Activated CD4-positive, alpha-beta T cell treated with anti-CD3 and anti-CD28 coated beads for 36 hours (primary cell): ENCODE results near the gene UPK3BL1. TPM values are rescaled to one million over a fixed set of nuclear protein-coding genes. Genes with fewer than 3 reads are reported as not detected.
"Not testable (repeated sequence)": the region's sequence is repeated elsewhere in the genome, so short reads cannot be mapped to it uniquely, and the experiment has no call there.

Experiments used
- ATAC-seq: fragments of 200-7000 bp; cut with Tn5 transposase; one replicate; pipeline ENCODE4 v1.10.0; 2021; ENCODE audit warnings: mild to moderate bottlenecking, moderate library complexity
- CTCF ChIA-PET: fragments of 350-600 bp; sonication (Branson Sonifier 250); formaldehyde crosslinking; loops from one replicate; lab custom pipeline; 2021; ENCODE audit warnings: antibody characterized with exemption; lab: Charles Lee
- POLR2A ChIA-PET: fragments of 350-600 bp; sonication (Branson Sonifier 250); formaldehyde crosslinking; loops from one replicate; lab custom pipeline; 2021; ENCODE audit warnings: antibody characterized with exemption, inconsistent platforms; lab: Charles Lee
- DNase-seq: peaks from one replicate; pipeline ENCODE4 v3.0.0-alpha.2; 2020
- H3K27ac Mint-ChIP-seq: one replicate; pipeline ENCODE4 v1.8.0; 2021; ENCODE audit warnings: mixed read lengths
- H3K27me3 Mint-ChIP-seq: one replicate; pipeline ENCODE4 v1.8.0; 2021; ENCODE audit warnings: mixed read lengths
- H3K36me3 Mint-ChIP-seq: one replicate; pipeline ENCODE4 v1.8.0; 2021; ENCODE audit warnings: low read depth, mixed read lengths
- H3K4me1 Mint-ChIP-seq: one replicate; pipeline ENCODE4 v1.8.0; 2021; ENCODE audit warnings: mixed read lengths
- H3K4me3 Mint-ChIP-seq: one replicate; pipeline ENCODE4 v1.8.0; 2021; ENCODE audit warnings: mild to moderate bottlenecking, moderate library complexity, mixed read lengths
- H3K9me3 Mint-ChIP-seq: one replicate; pipeline ENCODE4 v1.8.0; 2021; ENCODE audit warnings: low read depth, mixed read lengths
- intact Hi-C, 2 experiments: fragments of 100-400 bp; cut with DNase I in 1 of 2; cut with micrococcal nuclease in 1 of 2; formaldehyde crosslinking; loops; one replicate each; pipeline versions ENCODE4 v1.14.2 to v1.15.1; 2022 to 2024; cut with DNase I, micrococcal nuclease
- total RNA-seq, 2 experiments: library from RNA; stranded (reverse); gene quantifications; one replicate each; pipeline ENCODE4 v1.2.3, GENCODE V29; 2021

Gene UPK3BL1
- total RNA-seq, 2 experiments from 2014 or later, result 4.0 TPM; not detected in 1

GRCh38 chr7:102602317-102602716 lies 40.3 kb downstream of the UPK3BL1 start:
- H3K36me3 Mint-ChIP-seq, DNase-seq, POLR2A ChIA-PET, H3K27ac Mint-ChIP-seq, intact Hi-C loops, H3K9me3 Mint-ChIP-seq, H3K4me1 Mint-ChIP-seq, CTCF ChIA-PET, H3K4me3 Mint-ChIP-seq, ATAC-seq, H3K27me3 Mint-ChIP-seq: not testable (repeated sequence)

GRCh38 chr7:102599699-102600098 lies 42.9 kb downstream of the UPK3BL1 start:
- H3K4me3 Mint-ChIP-seq, CTCF ChIA-PET, H3K4me1 Mint-ChIP-seq, DNase-seq, H3K27me3 Mint-ChIP-seq, ATAC-seq, H3K36me3 Mint-ChIP-seq, H3K27ac Mint-ChIP-seq, intact Hi-C loops, H3K9me3 Mint-ChIP-seq, POLR2A ChIA-PET: not testable (repeated sequence)

GRCh38 chr7:102596036-102596435 lies 46.6 kb downstream of the UPK3BL1 start:
- ATAC-seq, H3K27me3 Mint-ChIP-seq, H3K27ac Mint-ChIP-seq, H3K4me1 Mint-ChIP-seq, H3K36me3 Mint-ChIP-seq, H3K9me3 Mint-ChIP-seq, H3K4me3 Mint-ChIP-seq, intact Hi-C loops, CTCF ChIA-PET, POLR2A ChIA-PET: not testable (repeated sequence)
- DNase-seq, result peak; percentile 3

GRCh38 chr7:102593637-102594334 lies 48.8 kb downstream of the UPK3BL1 start:
- H3K27ac Mint-ChIP-seq, H3K27me3 Mint-ChIP-seq, POLR2A ChIA-PET, H3K9me3 Mint-ChIP-seq, intact Hi-C loops, H3K4me1 Mint-ChIP-seq, DNase-seq, H3K36me3 Mint-ChIP-seq, H3K4me3 Mint-ChIP-seq, CTCF ChIA-PET: not testable (repeated sequence)
- peak; percentile 69 for ATAC-seq

DNA sequence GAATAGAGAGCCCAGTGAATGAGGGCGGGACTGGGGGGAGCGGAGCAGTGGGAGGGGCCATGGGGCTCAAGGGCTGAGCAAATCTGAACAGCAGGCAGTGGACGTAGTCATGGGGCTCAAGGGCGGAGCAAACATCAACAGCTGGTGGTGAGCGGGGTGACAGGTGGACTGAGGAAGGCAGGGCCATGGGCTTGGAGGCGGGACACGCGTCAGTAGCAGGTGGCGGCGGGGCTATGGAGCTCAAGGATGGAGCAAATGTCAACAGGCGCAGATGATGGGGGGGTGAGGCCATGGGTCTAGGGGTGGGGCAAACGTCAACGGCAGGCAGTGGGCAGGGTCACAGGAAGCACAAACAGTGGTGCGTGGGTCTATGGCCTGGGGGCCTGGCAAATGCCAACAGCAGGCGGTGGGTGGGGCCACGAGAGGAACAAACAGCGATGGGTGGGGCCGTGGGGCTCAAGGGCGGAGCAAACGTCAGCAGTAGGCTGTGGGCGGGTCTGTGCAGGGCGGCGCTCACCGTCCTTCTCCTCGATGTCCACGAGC lies 50.0 kb downstream of the UPK3BL1 start:
- POLR2A ChIA-PET, H3K9me3 Mint-ChIP-seq, H3K4me3 Mint-ChIP-seq, intact Hi-C loops, H3K4me1 Mint-ChIP-seq, CTCF ChIA-PET, H3K27ac Mint-ChIP-seq, H3K36me3 Mint-ChIP-seq, H3K27me3 Mint-ChIP-seq: not testable (repeated sequence)
- ATAC-seq (peak; percentile 63), DNase-seq (peak; percentile 14)

DNA sequence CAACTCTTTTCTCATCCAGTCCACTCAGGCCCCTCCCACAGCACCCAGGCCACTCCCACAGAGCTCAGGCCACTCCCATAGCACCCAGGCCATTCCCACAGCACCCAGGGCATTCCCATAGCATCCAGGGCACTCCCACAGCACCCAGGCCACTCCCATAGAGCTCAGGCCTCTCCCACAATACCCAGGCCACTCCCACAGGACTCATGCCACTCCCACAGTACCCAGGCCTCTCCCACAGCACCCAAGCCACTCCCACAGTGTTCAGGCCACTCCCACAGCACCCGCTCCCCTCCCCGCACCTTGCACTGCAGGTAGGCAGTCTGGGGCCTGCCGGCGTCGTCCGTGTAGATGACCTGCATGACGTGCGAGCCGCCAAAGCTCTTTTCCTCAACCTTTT lies 52.7 kb downstream of the UPK3BL1 start:
- POLR2A ChIA-PET, H3K4me1 Mint-ChIP-seq, H3K36me3 Mint-ChIP-seq, H3K27me3 Mint-ChIP-seq, DNase-seq, H3K9me3 Mint-ChIP-seq, CTCF ChIA-PET, H3K4me3 Mint-ChIP-seq, H3K27ac Mint-ChIP-seq, intact Hi-C loops: not testable (repeated sequence)
- ATAC-seq, result peak; percentile 70

Other genes starting within 250 kb of the UPK3BL1 start
- 10 to 100 TPM; 26.2 to 31.4 TPM for gene PRKRIP1, start 246.4 kb downstream of the UPK3BL1 start, total RNA-seq
- 10 to 100 TPM; 20.8 to 25.1 TPM for gene ORAI2, start 209.2 kb downstream of the UPK3BL1 start, total RNA-seq
- gene ALKBH4, start 177.9 kb downstream of the UPK3BL1 start, total RNA-seq, result 1 to 10 TPM; 6.1 to 9.1 TPM
- gene LRWD1, start 177.8 kb downstream of the UPK3BL1 start, total RNA-seq, result 10 to 100 TPM; 13.6 to 14.4 TPM
- gene POLR2J, start 163.9 kb downstream of the UPK3BL1 start, total RNA-seq, result 10 to 100 TPM; 32.6 to 46.1 TPM
- gene RASA4B, start 125.0 kb downstream of the UPK3BL1 start, total RNA-seq, result 10 to 100 TPM; 28.6 to 30.1 TPM
- gene UPK3BL2, start 99.1 kb downstream of the UPK3BL1 start, total RNA-seq, result 10 to 100 TPM; 23.4 to 43.5 TPM
- gene SPDYE2, start 91.6 kb downstream of the UPK3BL1 start, total RNA-seq, result not detected
- gene POLR2J3, start 70.2 kb downstream of the UPK3BL1 start, total RNA-seq, result 10 to 100 TPM; 36.3 to 40.4 TPM
- gene RASA4, start 26.0 kb downstream of the UPK3BL1 start, total RNA-seq, result 10 to 100 TPM; 32.2 to 33.7 TPM
- gene SPDYE2B, start 7.5 kb upstream of the UPK3BL1 start, total RNA-seq, result not detected
- 10 to 100 TPM; 20.0 to 38.2 TPM for gene POLR2J2, start 28.9 kb upstream of the UPK3BL1 start, total RNA-seq
- gene FAM185A, start 106.2 kb upstream of the UPK3BL1 start, total RNA-seq, result 1 to 10 TPM; 7.9 to 8.8 TPM